Measurements from ENCODE around the gene WDR6. TPM values are rescaled to one million over a fixed set of nuclear protein-coding genes. Genes with fewer than 3 reads are reported as not detected.

The WDR6 gene
- total and polyA plus RNA-seq, 2 experiments from 2014 or later, result 76.5 to 156 TPM

DNA sequence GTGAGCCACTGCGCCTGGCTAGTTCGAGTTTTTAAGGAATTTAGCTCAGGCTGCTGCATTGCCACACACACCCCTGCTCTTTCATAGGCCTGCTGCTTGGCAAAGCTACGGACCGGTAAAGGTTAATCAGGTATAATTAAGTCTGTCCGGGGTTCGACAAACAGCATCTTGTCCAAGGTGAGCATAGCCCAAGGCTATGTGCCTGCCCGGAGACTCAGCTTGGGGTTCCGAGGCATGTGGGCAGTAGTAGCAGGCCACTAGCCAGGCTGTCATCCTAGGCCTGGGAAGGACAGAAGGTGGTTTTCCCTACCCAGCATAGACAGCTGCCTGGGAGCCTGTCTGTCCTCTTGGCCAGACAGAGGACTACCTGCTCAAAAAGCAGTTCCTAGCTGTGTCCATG lies 10.6 kb upstream of the WDR6 start:
- Mint-ChIP-seq H3K9me3 (no peaks in the 10 kb centered on the region), H3K27me3 (ENCODE audit: insufficient read depth, low read depth, poor library complexity) (peaks cover 13% of the 10 kb centered on the region), H3K36me3 (ENCODE audit: low read depth) (peaks cover 17% of the 10 kb centered on the region), H3K4me1 (peaks cover 27% of the 10 kb centered on the region), H3K4me3 (no peak overlapping the region), H3K27ac (no peak overlapping the region)
- DNase-seq (ENCODE audit: low spot score) (no peak), ATAC-seq (no peak)
- peaks cover 7% of the 10 kb centered on the region; the same call in 1 of the 2 replicates for H3K79me2 ChIP-seq (replicated peaks; ENCODE audit: insufficient read depth)
- no peak overlapping the region for H3K27ac ChIP-seq (ENCODE audit: low read depth)
- TF ChIP-seq STAT1 (IDR thresholded peaks at IDR 0.05; ENCODE audit: unreplicated experiment) (no peak), CREB1 (CRISPR knock-in tag; IDR thresholded peaks at IDR 0.05; ENCODE audit: low read depth) (no peak), NANOG (IDR thresholded peaks at IDR 0.05; ENCODE audit: borderline replicate concordance) (no peak), EZH2 (IDR thresholded peaks at IDR 0.05; ENCODE audit: low read depth, unreplicated experiment) (no peak)
- TF ChIP-seq, protein P1, sequence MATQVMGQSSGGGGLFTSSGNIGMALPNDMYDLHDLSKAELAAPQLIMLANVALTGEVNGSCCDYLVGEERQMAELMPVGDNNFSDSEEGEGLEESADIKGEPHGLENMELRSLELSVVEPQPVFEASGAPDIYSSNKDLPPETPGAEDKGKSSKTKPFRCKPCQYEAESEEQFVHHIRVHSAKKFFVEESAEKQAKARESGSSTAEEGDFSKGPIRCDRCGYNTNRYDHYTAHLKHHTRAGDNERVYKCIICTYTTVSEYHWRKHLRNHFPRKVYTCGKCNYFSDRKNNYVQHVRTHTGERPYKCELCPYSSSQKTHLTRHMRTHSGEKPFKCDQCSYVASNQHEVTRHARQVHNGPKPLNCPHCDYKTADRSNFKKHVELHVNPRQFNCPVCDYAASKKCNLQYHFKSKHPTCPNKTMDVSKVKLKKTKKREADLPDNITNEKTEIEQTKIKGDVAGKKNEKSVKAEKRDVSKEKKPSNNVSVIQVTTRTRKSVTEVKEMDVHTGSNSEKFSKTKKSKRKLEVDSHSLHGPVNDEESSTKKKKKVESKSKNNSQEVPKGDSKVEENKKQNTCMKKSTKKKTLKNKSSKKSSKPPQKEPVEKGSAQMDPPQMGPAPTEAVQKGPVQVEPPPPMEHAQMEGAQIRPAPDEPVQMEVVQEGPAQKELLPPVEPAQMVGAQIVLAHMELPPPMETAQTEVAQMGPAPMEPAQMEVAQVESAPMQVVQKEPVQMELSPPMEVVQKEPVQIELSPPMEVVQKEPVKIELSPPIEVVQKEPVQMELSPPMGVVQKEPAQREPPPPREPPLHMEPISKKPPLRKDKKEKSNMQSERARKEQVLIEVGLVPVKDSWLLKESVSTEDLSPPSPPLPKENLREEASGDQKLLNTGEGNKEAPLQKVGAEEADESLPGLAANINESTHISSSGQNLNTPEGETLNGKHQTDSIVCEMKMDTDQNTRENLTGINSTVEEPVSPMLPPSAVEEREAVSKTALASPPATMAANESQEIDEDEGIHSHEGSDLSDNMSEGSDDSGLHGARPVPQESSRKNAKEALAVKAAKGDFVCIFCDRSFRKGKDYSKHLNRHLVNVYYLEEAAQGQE (IDR thresholded peaks at IDR 0.05; ENCODE audit: unreplicated experiment), result no peak
- H3F3A ChIP-seq (replicated peaks; ENCODE audit: low read depth), result no peaks in the 10 kb centered on the region
- no peak overlapping the region for H3K4me3 ChIP-seq
- no peaks in the 10 kb centered on the region for H3K27me3 ChIP-seq (ENCODE audit: insufficient read depth)
- H3K4me1 ChIP-seq (ENCODE audit: insufficient read depth), result peaks cover 12% of the 10 kb centered on the region
- H3K36me3 ChIP-seq (ENCODE audit: insufficient read depth), result no peaks in the 10 kb centered on the region
- no peaks in the 10 kb centered on the region; the same call in 1 of the 2 replicates for H4K20me1 ChIP-seq (replicated peaks; ENCODE audit: insufficient read depth)
- H3K4me2 ChIP-seq, result no peak overlapping the region
- no peak overlapping the region for H2AFZ ChIP-seq
- no peaks in the 10 kb centered on the region for H3K9me2 ChIP-seq (ENCODE audit: insufficient read depth)

DNA sequence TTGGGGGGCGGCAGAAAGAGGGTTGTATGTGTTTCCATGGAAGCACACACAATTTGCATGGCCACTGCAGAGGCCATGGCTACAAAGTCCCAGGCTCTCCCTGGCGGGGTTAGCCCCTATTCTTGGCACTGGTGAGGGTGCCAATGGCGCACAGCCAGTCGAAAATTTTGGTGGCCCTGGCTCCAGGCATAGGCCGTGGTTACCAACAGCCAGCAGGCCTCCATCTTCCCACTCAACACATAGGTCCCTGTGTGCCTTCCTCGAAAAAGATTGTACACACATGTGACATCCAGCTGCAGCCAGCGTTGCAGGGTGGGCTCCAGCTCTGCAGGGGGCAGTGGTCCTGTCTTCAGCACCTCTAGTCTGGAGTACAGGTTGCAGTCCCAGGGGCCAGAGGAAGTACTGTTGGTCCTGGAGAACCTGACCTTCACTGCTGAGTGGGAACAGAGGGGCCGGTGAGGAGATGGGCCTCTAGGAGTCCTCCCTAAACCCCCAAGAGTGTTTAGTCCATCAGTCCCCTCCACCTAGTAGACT lies 10.0 kb upstream of the WDR6 start:
- no peaks in the 10 kb centered on the region for H3F3A ChIP-seq (replicated peaks; ENCODE audit: low read depth)
- TF ChIP-seq, protein P2, sequence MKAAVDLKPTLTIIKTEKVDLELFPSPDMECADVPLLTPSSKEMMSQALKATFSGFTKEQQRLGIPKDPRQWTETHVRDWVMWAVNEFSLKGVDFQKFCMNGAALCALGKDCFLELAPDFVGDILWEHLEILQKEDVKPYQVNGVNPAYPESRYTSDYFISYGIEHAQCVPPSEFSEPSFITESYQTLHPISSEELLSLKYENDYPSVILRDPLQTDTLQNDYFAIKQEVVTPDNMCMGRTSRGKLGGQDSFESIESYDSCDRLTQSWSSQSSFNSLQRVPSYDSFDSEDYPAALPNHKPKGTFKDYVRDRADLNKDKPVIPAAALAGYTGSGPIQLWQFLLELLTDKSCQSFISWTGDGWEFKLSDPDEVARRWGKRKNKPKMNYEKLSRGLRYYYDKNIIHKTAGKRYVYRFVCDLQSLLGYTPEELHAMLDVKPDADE (IDR thresholded peaks at IDR 0.05), result no peak
- TF ChIP-seq, protein P3, sequence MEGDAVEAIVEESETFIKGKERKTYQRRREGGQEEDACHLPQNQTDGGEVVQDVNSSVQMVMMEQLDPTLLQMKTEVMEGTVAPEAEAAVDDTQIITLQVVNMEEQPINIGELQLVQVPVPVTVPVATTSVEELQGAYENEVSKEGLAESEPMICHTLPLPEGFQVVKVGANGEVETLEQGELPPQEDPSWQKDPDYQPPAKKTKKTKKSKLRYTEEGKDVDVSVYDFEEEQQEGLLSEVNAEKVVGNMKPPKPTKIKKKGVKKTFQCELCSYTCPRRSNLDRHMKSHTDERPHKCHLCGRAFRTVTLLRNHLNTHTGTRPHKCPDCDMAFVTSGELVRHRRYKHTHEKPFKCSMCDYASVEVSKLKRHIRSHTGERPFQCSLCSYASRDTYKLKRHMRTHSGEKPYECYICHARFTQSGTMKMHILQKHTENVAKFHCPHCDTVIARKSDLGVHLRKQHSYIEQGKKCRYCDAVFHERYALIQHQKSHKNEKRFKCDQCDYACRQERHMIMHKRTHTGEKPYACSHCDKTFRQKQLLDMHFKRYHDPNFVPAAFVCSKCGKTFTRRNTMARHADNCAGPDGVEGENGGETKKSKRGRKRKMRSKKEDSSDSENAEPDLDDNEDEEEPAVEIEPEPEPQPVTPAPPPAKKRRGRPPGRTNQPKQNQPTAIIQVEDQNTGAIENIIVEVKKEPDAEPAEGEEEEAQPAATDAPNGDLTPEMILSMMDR (conservative IDR thresholded peaks at IDR 0.05; ENCODE audit: low read depth in 2 of 2), result 0 out of 4 replicates have a peak, but pooled peaks have one; percentile 18 to 19
- Mint-ChIP-seq H3K36me3 (ENCODE audit: low read depth) (peaks cover 12% of the 10 kb centered on the region), H3K4me1 (peaks cover 23% of the 10 kb centered on the region), H3K27me3 (ENCODE audit: insufficient read depth, low read depth, poor library complexity) (peaks cover 11% of the 10 kb centered on the region), H3K9me3 (no peaks in the 10 kb centered on the region), H3K27ac (no peak overlapping the region), H3K4me3 (no peak overlapping the region; the same call in 2 of the 3 replicates)
- no peak overlapping the region for H3K27ac ChIP-seq (ENCODE audit: low read depth)
- H4K20me1 ChIP-seq (replicated peaks; ENCODE audit: insufficient read depth), result no peaks in the 10 kb centered on the region; the same call in 1 of the 2 replicates
- H3K36me3 ChIP-seq (ENCODE audit: insufficient read depth), result no peaks in the 10 kb centered on the region
- H3K4me3 ChIP-seq, result no peak overlapping the region
- no peaks in the 10 kb centered on the region for H3K27me3 ChIP-seq (ENCODE audit: insufficient read depth)
- no peaks in the 10 kb centered on the region; the same call in 1 of the 2 replicates for H3K9me2 ChIP-seq (ENCODE audit: insufficient read depth)
- DNase-seq (ENCODE audit: low spot score), result no peak
- H3K79me2 ChIP-seq (replicated peaks; ENCODE audit: insufficient read depth), result 0 out of 2 replicates have a peak, but pooled peaks cover 1% of the 10 kb centered on the region
- H2AFZ ChIP-seq, result no peak overlapping the region
- H3K4me1 ChIP-seq (ENCODE audit: insufficient read depth), result peaks cover 10% of the 10 kb centered on the region
- no peak overlapping the region for H3K4me2 ChIP-seq
- ATAC-seq, result no peak
